Measurements from ENCODE around the gene PRDX1.

DNA sequence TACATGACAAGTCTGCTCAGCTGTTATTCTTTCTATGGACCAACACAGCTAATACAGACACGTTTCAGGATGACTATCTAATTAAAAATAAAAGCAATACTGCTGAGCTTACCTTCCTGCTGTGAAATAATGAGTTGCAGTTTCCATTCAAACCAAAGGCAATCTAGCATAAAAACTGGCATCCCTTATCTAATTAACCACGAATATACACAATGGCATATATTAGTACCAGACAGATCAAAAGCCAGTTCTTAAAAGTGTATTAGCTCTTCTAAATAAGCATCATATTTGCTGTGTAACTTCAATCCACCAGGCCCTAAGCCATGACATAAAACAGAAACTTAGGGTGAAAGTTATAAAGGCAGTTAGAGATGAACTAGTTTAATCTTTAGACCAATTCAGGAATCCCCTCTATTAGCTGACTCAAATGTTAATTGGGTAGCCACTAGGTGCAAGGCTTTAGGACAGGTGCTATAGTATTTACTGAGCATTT, 51.3 kb downstream of the PRDX1 start:
- TF ChIP-seq POLR2A (IDR thresholded peaks at IDR 0.05), result no peak
- TF ChIP-seq CTCF (IDR thresholded peaks at IDR 0.05), result no peak

Measured in right lobe of liver (tissue), 4 donors.